Ramos (cell line): ENCODE data around the gene VN1R2.
"Not testable (repeated sequence)": the region's sequence is repeated elsewhere in the genome, so short reads cannot be mapped to it uniquely, and the experiment has no call there.

Experiments used
- in situ Hi-C: fragments of 300-500 bp; cut with MboI; formaldehyde crosslinking; loops from one replicate; pipeline ENCODE4 v1.14.3; 2022; ENCODE audit warnings: low sequenced_read_pairs; ENCODE audit not compliant: unreplicated experiment

VN1R2 gene, protein sequence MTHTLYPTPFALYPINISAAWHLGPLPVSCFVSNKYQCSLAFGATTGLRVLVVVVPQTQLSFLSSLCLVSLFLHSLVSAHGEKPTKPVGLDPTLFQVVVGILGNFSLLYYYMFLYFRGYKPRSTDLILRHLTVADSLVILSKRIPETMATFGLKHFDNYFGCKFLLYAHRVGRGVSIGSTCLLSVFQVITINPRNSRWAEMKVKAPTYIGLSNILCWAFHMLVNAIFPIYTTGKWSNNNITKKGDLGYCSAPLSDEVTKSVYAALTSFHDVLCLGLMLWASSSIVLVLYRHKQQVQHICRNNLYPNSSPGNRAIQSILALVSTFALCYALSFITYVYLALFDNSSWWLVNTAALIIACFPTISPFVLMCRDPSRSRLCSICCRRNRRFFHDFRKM

DNA sequence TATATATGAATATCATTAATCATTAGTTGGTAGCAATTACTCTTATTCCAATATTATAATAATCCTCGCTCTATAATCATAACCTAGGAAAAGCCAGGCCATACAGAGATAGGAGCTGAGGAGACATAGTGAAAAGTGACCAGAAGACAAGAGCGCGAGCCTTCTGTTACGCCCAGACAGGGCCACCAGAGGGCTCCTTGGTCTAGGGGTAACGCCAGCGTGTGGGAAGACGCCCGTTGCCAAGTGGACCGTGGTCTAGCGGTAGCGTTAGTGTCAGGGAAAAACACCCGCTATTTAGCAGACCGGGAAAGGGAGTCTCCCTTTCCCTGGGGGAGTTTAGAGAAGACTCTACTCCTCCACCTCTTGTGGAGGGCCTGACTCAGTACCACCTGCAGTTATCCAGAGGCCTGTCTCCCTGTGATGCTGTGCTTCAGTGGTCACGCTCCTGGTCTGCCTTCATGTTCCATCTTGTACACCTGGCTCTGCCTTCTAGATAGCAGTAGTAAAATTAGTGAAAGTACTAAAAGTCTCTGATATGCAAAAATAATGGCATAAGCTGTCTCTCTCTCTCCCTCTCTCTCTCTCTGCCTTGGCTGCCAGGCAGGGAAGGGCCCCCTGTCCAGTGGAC is at the start of gene VN1R2:
Gene VN1R2, plus strand, starts transcription at position 578 of the 628 bp plus-strand sequence. CDS start 84 bp downstream, outside the sequence.
- in situ Hi-C loops: not testable (repeated sequence)

DNA sequence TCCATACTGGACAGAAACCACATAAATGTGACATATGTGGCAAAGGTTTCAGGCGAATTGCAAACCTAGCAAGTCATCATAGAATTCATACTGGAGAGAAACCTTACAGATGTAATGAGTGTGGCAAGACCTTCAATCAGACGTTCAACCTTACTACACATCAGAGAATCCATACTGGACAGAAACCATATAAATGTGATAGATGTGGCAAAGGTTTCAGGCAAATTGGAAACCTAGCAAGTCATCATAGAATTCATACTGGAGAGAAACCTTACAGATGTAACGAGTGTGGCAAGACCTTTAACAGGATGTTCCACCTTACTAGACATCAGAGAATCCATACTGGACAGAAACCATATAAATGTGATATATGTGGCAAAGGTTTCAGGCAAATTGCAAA is 46.5 kb upstream of the VN1R2 start:
- in situ Hi-C loops: not testable (repeated sequence)

DNA sequence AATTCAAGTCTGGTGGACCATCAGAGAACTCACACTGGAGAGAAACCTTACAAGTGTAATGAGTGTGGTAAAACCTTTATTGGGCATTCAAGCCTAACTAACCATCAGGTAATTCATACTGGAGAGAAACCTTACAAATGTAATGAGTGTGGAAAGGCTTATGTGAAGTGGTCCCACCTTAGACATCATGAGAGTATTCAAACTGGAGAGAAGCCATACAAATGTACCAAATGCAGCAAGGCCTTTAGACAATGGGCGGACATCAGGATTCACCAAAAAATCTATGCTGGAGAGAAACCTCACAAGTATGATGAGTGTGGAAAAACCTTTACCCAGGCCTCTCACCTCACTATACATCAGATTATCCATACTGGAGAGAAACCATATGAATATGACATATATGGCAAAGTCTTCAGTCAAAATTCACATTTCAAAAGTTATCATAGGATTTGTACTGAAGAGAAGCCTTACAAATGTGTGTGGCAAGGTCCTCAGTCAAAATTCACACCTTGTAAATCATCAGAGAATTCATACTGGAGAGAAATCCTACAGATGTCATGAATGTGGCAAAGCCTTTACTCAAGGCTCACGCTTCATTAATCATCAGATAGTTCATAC is 45.3 kb upstream of the VN1R2 start:
- in situ Hi-C loops: no loop called here

DNA sequence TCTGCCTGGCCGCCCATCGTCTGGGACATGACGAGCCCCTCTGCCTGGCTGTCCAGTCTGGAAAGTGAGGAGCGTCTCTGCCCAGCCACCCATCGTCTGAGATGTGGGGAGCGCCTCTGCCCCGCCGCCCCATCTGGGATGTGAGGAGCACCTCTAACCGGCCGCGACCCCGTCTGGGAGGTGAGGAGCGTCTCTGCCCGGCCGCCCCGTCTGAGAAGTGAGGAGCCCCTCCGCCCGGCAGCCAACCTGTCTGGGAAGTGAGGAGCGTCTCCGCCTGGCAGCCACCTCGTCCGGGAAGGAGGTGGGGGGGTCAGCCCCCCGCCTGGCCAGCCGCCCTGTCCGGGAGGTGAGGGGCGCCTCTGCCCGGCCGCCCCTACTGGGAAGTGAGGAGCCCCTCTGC is 35.4 kb upstream of the VN1R2 start:
- in situ Hi-C loops: not testable (repeated sequence)

DNA sequence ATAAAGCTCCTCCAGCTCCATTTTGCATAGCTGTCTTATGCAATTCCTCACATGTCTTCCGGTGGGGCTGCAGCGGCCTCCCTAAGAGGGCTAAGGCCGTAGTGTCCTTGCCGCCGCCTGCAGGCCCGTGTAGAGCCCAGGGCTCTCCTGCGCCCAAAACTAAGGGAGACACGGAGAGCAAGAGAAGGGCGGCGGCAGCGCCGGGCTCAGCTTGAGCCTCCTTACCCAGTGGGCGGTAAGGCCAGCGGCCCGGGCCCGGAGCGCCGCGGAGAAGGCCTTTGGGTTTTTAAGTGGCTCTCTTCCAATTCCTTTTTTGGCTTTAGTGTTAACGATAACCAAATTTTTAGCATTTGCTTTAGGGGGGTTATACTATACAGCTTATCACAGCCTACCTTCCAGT is 33.5 kb upstream of the VN1R2 start:
- in situ Hi-C loops: no loop called here

DNA sequence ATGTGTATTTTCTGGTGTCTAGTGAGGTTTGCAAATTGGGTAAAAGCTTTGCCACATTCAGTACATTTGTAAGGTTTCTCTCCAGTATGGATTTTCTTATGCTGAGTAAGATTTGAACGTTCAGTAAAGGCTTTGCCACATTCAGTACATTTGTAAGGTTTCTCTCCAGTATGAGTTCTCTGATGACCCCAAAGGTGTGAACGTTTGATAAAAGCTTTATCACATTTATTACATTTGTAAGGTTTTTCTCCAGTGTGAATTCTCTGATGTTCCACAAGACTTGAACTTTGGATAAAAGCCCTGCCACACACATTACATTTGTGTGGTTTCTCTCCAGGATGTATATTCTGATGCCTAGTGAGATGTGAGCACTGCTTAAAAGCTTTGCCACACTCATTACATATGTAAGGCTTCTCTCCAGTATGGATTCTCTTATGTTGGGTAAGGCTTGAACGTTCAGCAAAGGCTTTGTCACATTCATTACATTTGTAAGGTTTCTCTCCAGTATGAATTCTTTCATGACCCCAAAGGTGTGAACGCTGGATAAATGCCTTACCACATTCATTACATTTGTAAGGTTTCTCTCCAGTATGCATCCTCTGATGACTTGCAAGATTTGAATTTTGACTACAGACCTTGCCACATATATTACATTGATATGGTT is 20.8 kb upstream of the VN1R2 start:
- in situ Hi-C loops: no loop called here

DNA sequence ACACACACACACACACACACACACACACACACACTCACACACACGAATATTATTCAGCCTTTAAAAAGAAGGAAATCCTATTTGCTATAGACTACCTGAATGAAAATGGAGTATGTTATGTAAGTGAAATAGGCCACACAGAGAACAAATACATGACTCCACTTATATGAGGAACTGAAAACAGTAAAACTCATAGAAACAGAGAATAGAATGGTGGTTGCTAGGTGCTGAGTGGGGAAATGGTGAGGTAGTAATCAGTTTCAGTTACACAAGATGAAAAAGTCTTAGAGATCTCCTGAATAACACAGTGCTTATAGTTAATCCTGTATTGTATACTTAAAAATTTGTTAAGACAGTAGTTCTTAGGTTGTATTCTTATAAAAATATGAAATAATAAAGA is 11.6 kb upstream of the VN1R2 start:
- in situ Hi-C loops: no loop called here

DNA sequence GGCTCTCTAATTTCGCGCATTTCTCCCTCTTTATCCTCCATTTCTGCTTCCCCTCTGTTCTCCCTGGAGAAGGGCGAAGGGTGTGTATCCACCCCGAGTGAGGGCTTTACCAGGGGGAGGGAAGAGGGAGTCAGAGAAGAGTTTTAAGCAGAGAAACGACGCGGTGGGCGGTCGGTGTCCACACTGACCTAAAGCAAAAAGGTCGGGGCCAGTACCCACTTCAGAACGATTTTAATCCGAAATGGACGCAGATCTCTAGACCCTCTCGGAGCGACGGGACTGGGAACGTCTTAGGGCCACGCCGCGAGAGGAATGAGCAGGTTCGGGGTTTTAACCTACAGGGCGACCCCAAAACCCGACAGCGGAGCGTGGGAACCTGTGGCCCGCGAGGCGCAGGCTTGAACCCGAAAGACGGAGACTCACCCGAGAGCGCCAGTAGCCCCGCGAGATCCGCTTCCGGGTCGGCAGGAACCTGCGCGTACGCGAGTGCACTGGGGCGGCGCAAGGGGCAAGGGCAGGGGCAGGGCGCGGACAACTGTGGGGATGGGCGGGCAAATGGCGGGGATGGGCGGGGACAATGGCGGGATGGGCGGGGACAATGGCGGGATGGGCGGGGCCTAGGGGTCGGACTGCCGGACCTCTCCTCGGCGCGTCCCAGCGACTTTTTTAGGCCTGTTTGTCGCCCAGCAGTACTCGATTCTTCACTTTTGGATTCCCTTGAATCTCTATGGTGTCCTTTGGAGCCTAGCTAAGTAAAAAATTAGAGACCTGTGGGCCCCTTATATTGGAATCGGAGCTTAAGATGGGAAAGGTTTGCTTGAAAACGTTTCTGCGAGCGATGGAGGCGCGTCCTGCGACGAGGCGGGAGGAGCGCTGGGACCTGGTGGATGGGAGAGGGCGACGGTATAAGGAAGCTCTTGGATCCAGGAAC is 3.4 kb upstream of the VN1R2 start, which contains the start of gene ZNF677:
Gene ZNF677, minus strand, starts transcription at position 463 of the 931 bp plus-strand sequence. CDS start 3,323 bp downstream, outside the sequence.
- in situ Hi-C loops: no loop called here

DNA sequence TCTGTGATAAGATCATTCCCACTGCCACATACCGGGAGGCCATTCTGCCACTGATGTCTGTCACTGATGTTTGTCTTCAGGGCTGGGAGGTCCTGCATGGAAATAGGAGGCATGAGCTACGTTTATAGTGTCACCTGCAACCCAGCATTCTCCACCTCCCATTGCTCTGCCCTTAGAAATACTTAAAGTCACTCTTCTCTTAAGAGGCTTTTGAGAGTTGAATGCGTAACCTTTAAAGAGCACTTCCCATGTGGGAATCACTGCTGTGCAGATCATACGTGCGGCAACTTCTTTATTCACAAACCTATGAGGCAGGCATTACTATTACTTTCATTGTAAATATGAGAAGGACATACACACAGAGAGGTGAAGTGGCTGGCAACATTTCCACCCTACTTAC is 9.5 kb downstream of the VN1R2 start, which contains the start of gene VN1R4:
Gene VN1R4, minus strand, starts transcription at position 101 of the 400 bp plus-strand sequence. Its CDS starts 58 bp downstream, at position 43.
- in situ Hi-C loops: not testable (repeated sequence)

DNA sequence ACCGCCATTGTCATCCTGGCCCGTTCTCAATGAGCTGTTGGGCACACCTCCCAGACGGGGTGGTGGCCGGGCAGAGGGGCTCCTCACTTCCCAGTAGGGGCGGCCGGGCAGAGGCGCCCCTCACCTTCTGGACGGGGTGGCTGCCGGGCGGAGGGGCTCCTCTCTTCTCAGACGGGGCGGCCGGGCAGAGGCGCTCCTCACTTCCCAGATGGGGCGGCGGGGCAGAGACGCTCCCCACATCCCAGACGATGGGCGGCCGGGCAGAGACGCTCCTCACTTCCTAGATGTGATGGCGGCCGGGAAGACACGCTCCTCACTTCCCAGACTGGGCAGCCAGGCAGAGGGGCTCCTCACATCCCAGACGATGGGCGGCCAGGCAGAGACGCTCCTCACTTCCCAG is 11.8 kb downstream of the VN1R2 start:
- in situ Hi-C loops: not testable (repeated sequence)

DNA sequence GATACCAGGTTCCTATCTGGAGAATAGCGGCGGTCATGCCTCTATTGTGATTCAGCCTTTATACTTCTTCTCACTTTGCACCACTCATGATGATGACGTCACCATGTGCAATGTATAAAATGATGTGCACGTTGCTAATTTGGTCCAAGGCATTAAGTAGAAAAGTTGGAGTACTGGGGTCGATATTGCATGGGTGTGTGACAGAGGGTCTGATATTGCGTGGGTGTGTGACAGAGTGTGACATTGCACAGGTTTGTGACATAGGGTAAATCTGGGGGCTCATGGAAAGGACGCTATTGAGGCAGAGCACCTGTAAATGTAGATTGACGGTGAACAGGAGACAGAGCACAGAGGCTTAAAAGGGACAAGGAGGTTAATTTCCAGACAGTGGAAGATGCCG is 14.0 kb downstream of the VN1R2 start:
- in situ Hi-C loops: no loop called here

DNA sequence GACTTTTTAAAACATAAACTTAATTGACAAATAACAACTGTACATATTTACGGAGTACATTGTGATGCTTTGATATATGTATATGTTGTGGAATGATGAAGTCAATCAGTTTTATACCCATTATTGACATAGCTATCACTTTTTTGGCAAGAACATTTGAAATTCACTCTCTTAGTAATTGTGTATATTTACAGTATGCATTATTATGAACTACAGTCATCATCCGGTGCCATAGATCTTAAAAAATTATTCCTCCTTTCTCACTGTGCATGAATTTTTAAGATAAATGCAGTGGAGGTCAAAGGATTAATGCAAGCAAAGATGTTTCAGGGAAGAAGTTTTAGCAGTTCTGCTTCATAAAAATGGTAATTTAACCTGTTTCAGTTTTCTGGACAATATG is 17.4 kb downstream of the VN1R2 start:
- in situ Hi-C loops: no loop called here

DNA sequence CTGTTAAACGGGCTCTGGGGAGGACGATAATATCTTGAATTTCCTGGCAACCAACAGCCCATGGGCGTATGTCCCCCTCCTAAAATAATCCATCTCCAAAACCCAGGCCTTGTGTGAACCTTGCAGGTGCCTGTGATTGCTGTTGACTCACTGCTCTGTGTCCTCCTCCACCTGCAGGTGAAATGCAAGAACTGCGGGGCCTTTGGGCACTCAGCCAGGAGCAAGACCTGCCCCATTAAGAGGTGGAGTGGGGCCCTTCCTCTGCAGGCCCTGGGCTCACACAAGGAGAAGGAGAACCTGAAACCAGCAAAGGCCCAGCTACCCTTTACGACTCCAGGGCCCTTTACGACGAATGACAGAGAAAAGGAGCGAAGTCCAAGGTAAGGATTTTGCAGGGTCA is 23.9 kb downstream of the VN1R2 start:
- in situ Hi-C loops: not testable (repeated sequence)

DNA sequence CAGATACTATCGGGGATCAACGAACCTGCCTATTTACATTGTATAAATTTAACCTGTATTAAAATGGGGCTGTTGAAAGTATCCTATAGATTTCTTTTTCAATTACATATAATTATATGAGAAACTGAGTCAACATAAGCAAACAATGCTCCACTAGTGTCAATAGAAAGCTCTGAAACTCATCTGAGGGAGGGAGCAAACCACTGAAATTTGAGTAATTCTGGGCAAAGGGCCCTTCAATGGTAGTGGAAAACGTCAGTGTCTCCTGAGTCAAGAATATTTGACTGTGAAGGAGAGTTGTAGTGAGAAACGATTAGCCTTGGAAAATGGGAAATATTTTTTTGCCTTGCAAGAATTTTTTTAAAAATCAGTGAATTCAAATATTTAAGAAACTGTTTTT is 27.0 kb downstream of the VN1R2 start:
- in situ Hi-C loops: no loop called here

DNA sequence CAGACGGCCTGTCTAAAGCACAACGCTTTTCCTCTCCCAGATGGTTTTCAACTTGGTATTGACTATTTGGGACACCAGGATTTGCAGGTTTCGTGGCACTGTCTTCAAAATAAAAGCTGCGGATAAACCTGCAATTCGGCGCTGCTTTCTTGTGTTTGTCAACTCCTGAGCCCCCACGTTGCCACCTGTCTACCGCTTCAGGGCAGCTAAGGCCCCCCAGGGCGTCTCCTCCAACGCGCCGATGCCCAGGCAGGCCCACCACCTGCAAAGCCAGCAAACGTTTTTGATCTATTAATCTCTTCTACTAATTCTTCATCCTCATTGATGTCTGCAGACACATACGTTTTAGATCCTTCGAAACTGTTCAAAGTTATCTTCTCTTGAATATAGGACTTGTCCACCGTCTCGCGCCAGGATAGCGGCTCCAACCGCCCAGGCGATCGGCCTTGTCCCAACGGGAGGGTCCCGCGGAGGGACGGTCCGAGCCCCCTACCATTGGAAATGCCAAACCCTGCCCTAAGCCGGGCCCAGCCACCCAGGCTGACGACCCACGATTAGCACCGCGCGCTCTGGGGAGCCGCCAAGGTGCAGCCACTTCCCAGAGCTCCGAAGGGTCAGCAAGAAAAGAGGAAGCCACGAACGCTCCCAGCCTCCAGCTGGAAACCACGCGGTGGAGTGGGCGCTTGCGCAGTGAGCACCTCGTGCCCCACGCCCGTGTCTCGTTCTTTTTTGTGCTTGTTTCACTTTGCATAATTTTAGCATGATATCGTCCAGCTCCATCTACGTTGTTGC is 32.9 kb downstream of the VN1R2 start:
- in situ Hi-C loops: no loop called here

DNA sequence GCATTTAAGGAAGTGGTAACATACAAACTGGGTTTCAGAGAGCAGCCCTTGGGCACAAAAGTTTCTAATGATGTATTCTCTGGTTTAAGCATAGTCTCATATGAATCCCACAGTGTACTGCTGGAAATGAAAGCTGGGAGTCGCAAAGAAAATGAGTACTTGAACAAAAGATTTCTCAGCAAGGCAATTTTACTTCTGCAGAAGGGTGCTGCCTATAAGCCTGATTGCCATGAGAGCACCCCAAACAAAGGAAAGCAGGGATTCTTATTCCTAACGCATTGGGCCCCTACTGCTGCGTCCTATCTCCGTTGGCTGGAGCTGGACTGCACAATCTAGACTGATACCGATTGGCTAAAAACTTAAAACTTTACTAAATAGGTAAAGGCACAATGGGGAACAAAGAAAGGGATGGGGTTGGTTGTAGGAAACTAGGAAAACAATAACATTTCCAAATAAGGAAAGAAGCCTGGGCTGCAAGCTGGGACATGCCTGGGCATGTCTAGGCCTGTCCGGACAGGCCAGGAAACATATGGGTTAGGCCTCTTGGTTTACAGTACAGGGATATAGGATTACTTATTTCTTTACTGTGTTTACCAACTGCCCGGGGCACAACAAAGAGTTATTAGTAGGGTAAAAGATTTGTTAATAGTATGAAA is 36.8 kb downstream of the VN1R2 start:
- in situ Hi-C loops: no loop called here

DNA sequence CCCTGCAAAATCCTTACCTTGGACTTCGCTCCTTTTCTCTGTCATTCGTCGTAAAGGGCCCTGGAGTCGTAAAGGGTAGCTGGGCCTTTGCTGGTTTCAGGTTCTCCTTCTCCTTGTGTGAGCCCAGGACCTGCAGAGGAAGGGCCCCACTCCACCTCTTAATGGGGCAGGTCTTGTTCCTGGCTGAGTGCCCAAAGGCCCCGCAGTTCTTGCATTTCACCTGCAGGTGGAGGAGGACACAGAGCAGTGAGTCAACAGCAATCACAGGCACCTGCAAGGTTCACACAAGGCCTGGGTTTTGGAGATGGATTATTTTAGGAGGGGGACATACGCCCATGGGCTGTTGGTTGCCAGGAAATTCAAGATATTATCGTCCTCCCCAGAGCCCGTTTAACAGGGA is 43.2 kb downstream of the VN1R2 start:
- in situ Hi-C loops: not testable (repeated sequence)

DNA sequence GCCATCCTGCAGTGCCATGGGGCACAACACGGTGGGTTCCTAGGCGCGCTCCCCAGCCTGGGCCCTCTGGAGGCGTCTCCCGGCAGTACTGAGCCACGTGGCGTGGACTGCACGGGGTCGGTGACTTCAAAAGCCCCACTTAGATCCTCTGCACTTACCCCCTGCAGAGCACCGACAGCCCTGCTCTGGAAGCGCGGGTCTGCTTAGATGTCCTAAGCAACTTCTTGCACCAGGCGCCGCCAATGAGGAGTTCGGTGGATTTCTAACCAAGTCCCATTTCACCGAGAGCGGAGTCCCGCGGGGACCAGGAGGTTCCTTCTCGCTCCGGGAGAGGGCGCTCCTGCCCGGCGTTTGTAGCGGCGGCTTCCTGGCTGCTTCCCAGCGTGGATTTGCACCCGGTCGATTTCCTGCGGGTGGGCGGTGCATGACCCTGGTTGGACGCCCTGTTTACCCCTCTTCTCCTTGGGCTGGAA is 50.3 kb downstream of the VN1R2 start:
- in situ Hi-C loops: no loop called here
